HL-60 (cell line): Measurements from ENCODE around the gene SNAPC4.

ENCODE experiments used
- REST ChIP-seq: IDR thresholded peaks from 2 replicates; pipeline ENCODE4 v1.6.1; 2012; ENCODE audit warnings: low read depth; ENCODE audit not compliant: insufficient replicate concordance
- TF ChIP-seq, protein P1 (sequence below): IDR thresholded peaks from one replicate; pipeline ENCODE4 v1.5.1; 2011; ENCODE audit warnings: low read length, control low read depth, inconsistent platforms; ENCODE audit not compliant: insufficient read depth

GRCh38 chr9:136374183-136374575 lies 25.8 kb downstream of the SNAPC4 start:
- TF ChIP-seq, protein P1, sequence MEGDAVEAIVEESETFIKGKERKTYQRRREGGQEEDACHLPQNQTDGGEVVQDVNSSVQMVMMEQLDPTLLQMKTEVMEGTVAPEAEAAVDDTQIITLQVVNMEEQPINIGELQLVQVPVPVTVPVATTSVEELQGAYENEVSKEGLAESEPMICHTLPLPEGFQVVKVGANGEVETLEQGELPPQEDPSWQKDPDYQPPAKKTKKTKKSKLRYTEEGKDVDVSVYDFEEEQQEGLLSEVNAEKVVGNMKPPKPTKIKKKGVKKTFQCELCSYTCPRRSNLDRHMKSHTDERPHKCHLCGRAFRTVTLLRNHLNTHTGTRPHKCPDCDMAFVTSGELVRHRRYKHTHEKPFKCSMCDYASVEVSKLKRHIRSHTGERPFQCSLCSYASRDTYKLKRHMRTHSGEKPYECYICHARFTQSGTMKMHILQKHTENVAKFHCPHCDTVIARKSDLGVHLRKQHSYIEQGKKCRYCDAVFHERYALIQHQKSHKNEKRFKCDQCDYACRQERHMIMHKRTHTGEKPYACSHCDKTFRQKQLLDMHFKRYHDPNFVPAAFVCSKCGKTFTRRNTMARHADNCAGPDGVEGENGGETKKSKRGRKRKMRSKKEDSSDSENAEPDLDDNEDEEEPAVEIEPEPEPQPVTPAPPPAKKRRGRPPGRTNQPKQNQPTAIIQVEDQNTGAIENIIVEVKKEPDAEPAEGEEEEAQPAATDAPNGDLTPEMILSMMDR: no peak
- no peak for TF ChIP-seq REST
